Measurements from ENCODE around the gene STAG1.
"Not testable (repeated sequence)": the region's sequence is repeated elsewhere in the genome, so short reads cannot be mapped to it uniquely, and the experiment has no call there.

Gene STAG1

DNA sequence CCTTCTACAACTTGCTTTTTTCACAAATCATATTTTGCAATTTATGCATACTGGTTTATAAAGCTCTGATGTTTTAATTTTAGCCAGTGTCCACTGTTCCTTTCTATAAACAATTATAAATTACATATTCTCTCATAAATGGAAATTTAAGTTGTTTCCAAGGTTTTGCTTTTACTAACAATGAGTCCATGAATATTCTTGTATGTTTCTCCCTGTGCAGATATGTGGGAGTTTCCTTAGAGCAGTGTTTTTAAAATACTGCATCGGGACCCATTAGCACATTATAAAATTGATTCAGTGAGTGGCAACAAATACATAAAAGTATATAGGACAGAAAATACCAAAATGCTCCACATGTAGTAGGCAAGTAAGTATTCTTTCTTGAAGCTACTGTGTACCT lies 266.4 kb downstream of the STAG1 start:
- DNase-seq = no peak

DNA sequence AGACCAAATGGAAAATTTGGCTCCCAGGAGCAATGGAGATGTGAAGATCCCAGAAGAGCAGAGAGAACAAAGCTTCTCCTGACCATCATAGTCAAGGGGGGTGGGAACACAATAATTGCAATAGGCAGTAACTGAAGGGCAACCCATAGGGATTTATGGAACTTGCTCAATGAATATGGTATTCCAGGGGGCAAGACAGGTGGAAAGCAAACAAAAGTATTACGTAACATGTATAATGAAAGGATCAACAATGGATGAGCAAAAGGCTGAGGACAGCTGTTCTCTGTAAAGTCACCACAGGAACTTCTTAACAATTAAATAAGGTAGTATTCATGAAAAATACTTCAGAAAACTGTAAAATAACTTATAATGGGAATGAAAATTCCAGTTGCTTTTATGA lies 275.9 kb downstream of the STAG1 start:
- DNase-seq = no peak

DNA sequence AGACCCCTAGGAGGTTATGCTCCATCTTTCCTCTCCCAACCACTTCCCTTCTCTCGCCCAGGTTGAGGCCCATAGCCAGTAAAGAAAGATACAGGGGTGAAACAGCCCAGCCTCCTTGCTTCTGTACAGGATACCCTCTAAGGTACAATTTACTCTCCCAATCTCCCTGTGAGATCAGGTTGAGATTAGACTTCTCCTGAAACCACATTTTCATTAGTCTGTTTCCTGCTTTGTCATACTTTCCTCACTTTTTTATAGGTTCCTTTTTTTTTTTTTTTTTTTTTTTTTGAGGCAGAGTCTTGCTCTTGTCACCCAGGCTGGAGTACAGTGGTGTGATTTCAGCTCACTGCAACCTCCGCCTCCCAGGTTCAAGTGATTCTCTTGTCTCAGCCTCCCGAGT lies 277.3 kb downstream of the STAG1 start:
- DNase-seq = not testable (repeated sequence)

DNA sequence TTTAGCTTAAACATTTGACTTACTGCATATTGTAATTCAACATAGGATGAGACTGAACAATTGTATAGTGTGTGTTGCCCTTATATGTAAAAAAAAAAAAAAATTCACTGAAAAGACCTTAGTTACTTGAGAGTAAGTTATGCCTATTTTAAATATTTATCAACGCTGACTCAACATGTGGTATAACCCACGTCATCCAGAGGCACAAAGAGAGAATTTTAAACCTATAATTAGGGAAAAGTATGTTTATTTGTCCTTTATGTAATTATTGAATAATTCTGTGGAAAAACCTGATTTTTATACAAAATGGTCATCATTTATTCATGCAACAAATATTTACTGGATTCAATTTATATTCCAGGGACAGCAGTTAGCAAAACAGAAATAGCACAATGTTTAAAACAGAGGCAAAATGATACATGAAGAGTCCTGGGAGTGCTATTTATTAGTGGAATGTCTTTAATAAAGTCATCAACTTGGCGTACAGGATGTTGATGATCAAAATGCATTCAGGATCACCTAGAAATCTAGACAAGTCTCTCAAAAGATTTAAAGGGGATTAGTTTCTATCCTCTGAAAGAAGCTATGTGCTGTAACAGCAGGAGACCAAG lies 278.4 kb downstream of the STAG1 start:
- DNase-seq = no peak

DNA sequence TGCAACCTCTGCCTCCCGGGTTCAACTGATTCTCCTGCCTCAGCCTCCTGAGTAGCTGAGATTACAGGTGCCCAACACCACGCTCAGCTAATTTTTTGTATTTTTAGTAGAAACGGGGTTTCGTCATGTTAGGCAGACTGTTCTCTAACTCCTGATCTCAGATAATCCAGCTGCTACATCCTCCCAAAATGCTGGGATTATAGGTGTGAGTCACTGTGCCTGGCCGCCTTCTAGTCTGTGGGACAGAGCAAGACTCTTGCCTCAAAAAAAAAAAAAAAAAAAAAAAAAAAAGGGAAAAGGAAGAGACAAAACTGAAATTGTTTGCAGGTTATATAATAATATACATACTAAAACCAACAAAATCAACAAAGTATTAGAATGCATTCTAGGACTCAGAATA lies 286.9 kb downstream of the STAG1 start:
- no peak for DNase-seq

DNA sequence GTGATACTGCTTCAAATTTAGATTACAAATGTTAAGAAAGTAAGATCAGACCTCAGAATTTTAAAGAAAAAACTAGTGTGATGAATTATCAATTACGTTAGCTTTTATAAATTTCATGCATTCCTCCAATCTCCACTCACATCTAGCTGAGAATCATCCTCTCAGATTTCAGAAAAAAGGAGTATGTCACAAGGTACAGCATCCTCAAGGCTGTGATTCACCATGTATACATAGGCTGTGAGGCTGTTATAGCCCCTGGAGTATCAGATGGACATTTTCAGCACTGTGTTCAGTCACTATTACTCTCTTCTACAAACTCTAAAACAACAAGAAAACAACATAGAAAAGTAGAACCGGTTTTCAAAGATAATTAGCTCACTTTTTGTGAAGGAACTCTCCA lies 287.7 kb downstream of the STAG1 start:
- no peak for DNase-seq

DNA sequence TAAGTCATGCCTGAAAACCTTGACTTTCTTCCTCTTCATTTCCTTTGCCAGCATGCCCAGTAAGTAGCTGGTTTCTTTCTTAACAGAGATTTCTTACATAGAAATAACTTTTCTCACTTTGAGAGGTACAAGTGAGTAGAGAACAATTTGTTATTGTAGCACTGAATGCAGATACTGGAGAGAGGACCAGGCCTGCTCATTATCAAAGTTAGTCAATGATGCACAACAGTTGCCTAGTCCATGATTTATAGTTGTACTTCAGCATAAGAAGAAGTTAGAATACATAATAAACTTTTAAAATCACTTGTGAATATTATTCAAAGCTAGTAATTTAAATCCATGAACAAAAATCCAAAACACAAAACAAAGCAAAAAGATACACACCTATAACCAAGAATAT lies 289.0 kb downstream of the STAG1 start:
- DNase-seq = no peak

DNA sequence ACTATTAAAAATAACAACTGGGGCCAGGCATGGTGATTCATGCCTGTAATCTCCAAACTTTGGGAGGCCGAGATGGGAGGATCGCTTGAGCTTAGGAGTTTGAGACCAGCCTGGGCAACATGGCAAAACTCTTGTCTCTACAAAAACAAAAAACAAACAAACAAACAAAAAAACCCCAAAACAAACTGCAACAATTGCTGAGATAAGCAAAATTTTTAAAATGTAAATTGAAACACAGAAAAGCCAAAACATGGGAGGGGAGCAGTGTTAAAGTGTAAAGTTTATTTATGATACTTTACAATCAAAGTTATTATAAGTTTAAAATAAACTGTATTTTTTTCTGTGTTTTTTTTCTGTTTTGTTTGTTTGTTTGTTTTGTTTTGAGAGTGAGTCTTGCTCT lies 294.4 kb downstream of the STAG1 start:
- DNase-seq = no peak

DNA sequence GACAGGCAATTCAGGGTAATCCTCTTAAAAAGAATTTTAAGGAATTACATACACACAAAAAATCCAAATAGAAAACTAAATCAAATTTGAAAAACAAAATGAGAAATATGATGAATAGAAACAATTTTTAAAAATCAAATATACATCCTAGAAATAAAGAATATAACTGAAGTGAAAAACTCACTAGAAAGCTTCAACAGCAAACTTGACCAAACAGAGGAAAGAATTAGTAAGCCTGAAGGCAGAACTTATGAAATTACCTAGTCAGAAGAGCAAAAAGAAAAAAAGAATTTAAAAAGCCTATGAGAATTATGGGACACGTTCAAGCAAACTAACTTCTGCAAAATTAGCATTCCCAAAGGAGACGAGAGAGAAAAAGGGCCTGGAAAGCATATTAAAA lies 296.0 kb downstream of the STAG1 start:
- no peak for DNase-seq

DNA sequence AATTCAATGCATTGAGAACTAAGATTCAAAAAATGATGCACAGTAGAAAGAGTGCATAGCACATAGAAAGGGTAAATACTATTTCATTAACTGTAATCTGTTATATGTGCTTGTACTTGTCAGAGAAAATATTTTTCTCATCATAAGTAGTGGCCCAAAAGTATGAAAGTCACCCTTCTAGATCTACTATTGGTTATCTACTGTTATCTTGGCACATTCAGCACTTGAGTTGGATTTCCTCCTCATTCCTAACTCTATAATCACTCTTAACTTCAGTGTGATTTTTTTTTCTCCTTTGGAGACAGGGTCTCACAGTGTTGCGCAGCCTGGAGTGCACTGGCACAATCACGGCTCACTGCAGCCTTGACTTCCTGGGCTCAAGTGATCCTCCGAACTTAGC lies 307.6 kb downstream of the STAG1 start:
- no peak for DNase-seq

DNA sequence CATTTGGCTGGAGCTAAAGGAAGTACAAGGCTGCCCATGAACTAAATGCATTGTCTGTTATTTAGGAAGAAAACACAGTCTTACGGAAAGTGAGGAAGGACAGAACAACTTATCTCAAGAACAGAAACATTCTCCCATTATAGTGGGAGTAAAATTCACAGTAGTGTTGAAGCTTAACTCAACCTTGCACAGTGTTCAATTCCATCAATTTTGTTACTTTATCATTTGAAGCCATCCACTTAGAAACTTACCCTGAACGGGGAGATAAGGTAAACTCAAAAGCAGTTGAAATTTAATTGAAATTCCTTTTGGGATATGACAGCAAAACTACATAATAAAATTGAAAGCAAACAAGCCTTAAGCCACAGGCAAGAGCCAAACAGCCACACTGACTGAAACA lies 315.1 kb downstream of the STAG1 start:
- no peak for DNase-seq

DNA sequence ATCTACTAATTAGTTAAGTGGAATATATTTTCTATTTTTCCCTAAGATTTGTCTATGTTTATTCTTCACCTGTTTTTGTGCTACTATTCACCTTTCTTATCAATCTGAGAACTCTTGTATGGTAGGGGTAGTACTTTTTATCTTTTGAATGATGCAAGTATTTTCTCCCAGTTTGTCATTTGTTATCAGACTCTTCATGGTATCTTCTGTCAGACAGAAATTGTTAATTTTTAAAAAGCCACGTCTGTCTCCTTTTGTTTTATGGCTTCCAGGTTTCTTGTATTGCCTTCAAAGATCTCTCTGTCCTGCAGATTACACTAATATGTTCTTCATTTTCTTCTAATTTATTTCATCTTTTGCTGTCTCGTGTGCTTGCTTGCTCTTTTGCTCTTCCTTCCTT lies 317.7 kb downstream of the STAG1 start:
- DNase-seq = no peak

DNA sequence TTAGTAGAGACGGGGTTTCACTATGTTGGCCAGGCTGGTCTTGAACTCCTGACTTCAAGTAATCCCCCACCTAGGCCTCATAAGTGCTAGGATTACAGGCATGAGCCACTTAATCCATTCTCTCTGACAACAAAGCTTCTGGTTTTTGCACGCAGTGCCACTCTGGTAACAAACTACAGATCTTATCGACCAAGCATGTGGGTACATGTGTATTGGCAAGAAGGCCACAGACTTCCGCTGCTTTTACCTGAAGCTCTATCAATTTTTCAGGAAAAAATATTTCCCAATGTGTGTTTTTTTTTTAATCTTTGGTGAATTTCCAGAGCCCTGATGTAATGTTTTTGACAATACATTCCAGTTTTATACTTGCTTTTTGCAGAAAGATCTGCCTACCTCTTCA lies 319.5 kb downstream of the STAG1 start:
- no peak for DNase-seq

DNA sequence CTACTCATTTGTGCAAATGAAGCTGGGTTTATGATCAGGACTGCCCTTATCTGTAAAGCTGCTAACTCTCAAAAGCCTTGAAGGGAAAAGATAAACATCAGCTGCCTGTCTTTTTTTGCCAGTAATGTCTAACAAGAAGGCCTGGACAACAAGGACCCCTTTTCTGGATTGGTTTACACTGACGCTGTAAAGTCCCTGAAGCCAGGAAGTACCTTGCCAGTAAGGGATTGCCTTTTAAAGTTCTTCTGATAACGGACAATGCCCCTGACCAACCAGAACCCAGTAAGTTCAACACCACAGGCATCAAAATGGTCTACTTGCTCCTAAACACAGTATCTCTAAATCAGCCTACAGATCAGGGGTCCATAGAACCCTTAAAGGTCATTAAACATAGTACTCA lies 324.0 kb downstream of the STAG1 start:
- DNase-seq = no peak

DNA sequence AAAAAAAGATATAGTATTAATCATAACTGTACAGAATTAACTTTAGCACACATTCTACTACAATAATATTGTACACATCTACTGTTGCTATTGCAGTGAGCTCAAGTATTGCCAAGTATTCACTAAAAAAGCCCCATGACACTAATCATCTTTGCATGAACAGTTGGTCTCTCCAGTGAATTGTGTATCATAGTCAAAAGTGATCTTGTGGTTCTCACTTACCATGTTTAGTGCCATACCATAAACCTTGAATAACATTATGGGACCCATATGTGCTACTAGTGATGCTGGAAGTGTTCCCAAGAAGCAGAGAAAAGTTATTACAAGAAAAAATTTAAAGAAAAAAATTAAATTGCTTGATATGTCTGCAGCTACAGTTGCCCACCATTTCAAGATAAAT lies 324.9 kb downstream of the STAG1 start:
- DNase-seq = no peak

DNA sequence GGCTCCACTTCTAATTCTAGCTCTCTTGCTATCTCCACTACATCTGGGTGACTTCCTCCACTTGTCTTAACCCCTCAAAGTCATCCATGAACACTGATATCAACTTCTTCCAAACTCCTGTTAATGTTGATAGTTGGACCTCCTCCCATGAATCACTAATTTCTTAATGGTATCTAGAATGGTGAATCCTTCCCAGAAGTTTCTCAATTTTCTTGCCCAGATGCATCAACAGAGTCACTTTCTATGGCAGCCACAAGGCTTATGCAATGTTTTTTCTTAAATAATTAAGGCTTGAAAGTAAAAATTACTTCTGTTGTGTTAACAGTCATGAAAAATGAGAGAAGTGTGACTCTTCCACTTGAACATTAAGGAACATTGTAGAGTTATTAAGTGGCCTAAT lies 337.7 kb downstream of the STAG1 start:
- DNase-seq = no peak

DNA sequence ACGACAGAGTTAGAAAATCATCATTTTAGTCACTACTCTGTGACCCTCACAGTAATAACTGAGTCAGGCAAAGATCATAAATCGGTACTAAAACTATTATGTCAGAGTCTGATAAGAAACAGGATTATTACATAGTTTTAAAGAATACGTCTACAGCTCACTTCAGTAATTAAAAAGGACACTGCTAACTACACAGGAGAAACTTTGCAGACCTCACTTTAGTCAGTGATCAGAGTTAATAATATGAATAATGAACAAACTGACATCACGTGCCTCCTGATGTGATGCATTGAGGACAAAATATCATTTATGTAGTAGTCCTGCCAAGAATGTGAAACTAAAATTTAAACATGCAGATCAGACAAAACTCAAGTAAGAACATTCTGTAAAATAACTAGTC lies 339.9 kb downstream of the STAG1 start:
- no peak for DNase-seq

DNA sequence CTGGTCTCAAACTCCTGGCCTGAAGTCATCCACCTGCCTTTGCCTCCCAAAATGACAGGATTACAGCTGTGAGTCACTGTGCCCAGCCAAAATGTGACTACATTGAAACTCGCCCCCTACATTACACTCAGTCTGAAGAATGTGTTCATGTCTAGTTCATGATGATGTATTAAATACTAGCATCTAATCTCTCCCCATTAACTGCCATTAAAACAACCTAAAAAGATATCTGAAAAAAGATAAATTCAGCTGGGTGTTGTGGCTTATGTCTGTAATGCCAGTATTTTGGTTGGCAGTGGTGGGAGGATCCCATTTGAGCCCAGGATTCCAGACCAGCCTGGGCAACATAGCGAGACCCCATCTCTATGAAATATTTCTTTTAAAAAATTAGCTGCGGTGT lies 342.6 kb downstream of the STAG1 start:
- no peak for DNase-seq

DNA sequence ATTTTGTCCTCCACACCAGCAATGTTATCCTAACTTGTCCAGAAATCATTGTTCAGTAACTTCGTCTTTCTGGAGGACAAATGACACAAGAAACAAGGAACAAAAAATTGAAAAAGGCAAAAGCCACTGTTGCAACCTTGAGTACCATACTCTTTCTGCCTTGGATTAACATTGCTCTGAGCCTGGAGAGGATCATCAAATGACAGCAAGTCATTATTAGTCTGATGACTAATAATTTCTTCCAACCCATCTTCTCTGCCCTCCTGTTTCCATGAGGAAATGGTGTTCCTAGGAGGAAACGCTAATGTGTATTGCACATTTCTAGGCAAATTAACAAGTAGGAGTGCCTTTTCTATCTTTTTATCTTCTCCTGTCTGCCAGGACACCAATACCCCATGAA lies 348.1 kb downstream of the STAG1 start:
- DNase-seq = no peak

DNA sequence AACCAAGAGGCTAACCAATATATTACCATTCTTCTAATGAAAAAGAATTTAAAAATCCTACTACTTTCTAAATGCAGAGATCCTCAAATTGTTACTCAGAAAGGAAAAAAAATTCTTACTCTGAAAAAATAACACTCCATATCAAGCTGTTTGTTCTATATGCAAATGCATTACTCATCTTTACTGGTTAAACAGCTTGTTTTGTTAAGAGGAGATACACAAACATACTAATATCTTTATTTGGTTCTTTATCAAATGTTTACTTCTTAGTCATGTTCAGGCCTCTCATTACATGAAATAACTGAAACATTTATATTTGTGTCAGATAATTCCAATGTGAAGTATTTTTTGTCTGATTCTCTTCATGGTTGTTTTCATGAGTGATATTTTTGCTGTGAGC lies 355.3 kb downstream of the STAG1 start:
- no peak for DNase-seq

DNA sequence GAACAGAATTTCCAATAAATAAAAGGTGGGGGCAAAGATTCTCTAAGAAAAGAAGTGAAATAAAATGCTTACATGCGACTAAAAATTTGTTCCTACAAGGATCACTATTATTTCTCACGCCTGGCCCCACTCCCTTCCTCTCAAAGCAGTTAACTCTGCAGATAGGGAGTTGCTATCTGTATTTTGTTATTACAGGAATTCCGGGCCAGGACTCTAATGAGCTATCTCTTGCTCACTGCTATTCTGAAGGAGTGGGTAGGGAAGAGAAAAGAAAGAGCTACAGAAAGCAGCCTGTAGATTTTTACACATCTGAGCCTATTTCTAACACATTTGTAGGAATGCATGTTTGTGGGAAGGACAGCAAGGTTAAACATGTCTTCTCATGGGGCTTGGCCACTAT lies 361.6 kb downstream of the STAG1 start:
- no peak for DNase-seq

DNA sequence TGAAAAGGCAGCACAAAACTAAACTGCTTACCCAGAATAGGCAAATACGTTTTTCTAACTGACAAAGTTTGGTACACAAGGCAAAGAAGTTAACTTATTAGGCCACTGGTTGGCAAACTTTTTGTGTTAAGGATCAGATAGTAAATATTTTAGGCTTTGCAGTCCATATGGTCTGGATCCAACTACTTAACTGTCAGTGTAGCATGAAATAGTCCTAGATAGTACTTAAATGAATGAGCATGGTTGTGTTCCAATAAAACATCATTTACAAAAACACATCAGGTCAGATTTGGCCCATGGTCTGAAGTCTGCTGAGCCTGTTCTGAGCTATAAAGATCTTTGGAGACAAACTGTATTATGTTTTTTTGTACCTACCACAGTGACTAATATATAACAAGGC lies 365.1 kb downstream of the STAG1 start:
- no peak for DNase-seq

DNA sequence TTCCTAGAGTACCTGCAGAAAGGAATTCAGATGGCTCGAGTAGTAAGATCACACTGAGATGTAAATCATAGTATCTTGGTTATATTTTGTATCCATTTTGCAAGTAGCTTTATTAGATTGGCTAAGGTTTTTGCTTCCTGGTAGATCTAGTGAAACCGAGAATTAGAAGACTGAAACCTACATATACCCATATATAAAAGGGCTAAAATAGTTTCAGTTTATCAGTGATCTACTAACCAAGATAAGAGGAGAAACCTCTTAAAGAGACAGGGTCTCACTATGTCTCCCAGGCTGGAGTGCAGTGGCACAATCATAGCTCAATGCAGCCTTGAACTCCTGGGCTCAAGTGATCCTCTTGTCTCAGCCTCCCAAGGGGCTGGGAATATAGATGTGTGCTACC lies 366.7 kb downstream of the STAG1 start:
- no peak for DNase-seq

DNA sequence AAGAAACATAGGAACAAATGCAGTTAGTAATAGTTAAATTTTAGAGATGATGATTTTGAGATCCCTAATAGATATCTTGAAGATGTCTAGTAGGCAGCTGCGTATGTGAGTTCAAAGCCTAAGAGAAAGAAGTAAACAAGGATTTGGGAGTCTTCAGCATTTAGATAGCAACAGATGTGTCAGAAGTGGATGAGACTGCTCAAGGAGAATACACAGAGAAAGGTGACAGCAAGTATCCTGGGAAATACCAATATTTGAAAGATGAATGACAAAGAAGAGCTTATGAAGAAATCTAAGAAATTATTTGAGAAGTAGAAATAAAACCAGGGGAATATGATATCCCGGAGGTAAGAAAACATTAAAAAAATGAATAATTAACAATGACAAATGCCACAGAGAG lies 371.1 kb downstream of the STAG1 start:
- DNase-seq = no peak

DNA sequence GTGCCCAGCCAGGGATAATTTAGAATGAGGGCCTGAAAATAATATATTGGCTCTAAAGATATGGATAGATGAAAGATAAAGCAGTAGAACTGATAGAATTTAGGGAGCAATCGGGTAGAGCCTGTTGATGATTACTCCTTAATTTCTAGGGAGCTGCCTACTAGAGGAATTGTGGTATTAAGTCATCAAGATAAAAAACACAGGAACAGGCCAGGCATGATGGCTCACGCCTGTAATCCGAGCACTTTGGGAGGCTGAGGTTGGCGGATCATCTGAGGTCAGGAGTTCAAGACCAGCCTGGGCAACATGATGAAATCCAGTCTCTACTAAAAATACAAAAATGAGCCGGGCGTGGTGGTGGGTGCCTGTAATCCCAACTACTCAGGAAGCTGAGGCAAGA lies 371.6 kb downstream of the STAG1 start:
- DNase-seq = no peak

DNA sequence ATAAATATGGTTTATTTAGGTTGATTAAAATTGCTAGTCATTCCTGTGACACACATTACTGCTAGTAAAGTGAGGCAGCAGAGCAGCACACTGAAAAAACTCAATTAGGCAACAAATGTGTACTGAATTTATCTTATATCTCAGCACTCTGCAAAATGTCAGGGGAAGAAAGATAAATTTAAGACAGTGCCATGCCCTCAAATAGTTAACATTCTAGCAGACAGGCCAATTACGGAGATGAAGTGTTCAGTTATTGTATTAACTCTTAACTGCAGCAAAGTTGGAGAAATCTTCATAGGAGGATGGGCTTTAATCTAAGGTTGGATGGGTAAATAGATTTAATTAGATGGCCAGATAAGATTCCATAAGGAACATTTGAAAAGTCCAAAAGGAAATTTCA lies 374.2 kb downstream of the STAG1 start:
- no peak for DNase-seq

Measured in NCI-H187 treated with DMSO at 0.1 percent for 48 hours (cell line).